Bronchial epithelial cell (primary cell): ENCODE data around the gene ATP6V0E2. TPM values are rescaled to one million over a fixed set of nuclear protein-coding genes. Genes with fewer than 3 reads are reported as not detected.
A peak's percentile ranks its signal among the peaks of the same experiment; 100 is the strongest.

Experiments used
- DNase-seq: peaks from one replicate; pipeline ENCODE4 v3.0.0-alpha.2; 2010; ENCODE audit warnings: low read depth
- FAIRE-seq: peaks from 2 replicates; lab custom pipeline; 2011; peaks lifted over from hg19 to GRCh38; lab: Jason Lieb, UNC
- H3K27me3 ChIP-seq: 2 replicates; pipeline ENCODE4 v1.5.1; 2011; ENCODE audit warnings: low read length; ENCODE audit not compliant: control insufficient read depth, insufficient read depth
- H3K36me3 ChIP-seq: 2 replicates; pipeline ENCODE4 v1.5.1; 2011; ENCODE audit warnings: low read length; ENCODE audit not compliant: control insufficient read depth, insufficient read depth
- H3K4me3 ChIP-seq: 2 replicates; pipeline ENCODE4 v1.5.1; 2011; ENCODE audit warnings: mild to moderate bottlenecking, low read depth, low read length, control low read depth
- total RNA-seq: library from RNA; depleted of rRNA; stranded (reverse); fragments of >200 nt; gene quantifications from 2 replicates; pipeline ENCODE4 v1.2.1, GENCODE V29; 2014
- TF ChIP-seq, protein P1 (sequence below): IDR thresholded peaks from 2 replicates; pipeline ENCODE4 v1.5.1; 2011; ENCODE audit warnings: mild to moderate bottlenecking, moderate library complexity, low read length, control low read depth, inconsistent platforms; ENCODE audit not compliant: insufficient read depth, severe bottlenecking

ATP6V0E2 gene
- total RNA-seq, 1 donor from 2014 or later: 1.6 TPM

DNA sequence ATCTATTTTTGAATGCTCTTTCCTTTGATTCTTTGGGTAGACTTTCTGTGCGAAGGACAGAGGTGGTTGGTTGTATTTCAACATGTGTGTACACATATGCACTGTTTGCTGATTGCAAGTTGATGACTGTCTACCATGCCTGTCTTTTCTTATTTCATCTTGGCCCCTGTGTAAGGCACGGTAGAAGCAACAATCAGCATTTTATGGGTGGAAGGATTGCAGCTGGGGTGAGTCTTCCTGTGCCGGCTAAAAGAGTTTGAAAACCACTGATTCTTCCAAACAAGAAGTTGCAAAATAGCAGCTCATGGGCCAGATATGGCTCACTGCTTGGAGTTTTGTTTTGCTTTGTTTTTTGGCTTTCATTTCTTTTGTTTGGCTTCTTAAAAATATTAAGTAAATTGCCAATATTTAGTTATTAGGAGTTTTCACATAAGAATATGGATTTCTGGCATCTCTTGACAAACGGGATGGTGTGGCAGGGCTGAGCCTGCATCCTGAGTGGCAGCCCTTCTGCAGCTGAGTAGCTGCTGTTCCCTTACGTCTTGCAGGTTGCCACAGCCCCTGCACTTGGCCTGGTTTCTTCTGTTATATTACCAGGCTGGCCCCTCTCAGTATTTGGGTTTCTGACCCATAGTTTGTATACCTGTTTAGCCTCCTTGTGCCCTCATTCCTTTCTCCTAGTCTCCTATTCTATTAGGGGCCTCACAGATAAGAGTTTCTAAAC is 28.4 kb upstream of the ATP6V0E2 start:
- DNase-seq (no peak), FAIRE-seq (no peak)
- H3K36me3 ChIP-seq: peaks cover 2% of the 10 kb centered on the region
- no peaks in the 10 kb centered on the region for H3K27me3 ChIP-seq
- TF ChIP-seq, protein P1, sequence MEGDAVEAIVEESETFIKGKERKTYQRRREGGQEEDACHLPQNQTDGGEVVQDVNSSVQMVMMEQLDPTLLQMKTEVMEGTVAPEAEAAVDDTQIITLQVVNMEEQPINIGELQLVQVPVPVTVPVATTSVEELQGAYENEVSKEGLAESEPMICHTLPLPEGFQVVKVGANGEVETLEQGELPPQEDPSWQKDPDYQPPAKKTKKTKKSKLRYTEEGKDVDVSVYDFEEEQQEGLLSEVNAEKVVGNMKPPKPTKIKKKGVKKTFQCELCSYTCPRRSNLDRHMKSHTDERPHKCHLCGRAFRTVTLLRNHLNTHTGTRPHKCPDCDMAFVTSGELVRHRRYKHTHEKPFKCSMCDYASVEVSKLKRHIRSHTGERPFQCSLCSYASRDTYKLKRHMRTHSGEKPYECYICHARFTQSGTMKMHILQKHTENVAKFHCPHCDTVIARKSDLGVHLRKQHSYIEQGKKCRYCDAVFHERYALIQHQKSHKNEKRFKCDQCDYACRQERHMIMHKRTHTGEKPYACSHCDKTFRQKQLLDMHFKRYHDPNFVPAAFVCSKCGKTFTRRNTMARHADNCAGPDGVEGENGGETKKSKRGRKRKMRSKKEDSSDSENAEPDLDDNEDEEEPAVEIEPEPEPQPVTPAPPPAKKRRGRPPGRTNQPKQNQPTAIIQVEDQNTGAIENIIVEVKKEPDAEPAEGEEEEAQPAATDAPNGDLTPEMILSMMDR: no peak
- H3K4me3 ChIP-seq: no peak overlapping the region

DNA sequence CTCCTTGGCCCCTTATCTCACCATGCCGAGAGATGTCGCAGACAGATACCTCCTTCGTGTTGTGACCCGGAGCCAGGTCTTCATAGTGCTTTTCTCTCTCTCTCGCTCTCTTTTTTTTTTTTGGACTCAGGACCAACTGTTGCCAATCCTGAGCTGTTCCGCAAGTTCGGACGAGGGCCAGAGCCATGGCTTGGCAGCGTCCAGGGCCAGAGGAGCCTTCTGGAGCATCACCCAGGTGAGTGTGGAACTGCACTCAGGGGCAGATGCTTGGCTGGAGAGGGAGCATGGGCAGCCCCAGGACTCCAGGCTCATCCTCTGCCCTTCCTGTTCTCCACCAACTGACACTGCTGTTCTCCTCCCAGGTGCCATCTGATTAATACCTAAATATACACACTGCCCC is 27.7 kb upstream of the ATP6V0E2 start:
- Histone ChIP-seq H3K4me3 (no peak overlapping the region), H3K27me3 (no peaks in the 10 kb centered on the region), H3K36me3 (peaks cover 2% of the 10 kb centered on the region)
- TF ChIP-seq, protein P1: no peak
- DNase-seq (no peak), FAIRE-seq (peak; percentile 75)

DNA sequence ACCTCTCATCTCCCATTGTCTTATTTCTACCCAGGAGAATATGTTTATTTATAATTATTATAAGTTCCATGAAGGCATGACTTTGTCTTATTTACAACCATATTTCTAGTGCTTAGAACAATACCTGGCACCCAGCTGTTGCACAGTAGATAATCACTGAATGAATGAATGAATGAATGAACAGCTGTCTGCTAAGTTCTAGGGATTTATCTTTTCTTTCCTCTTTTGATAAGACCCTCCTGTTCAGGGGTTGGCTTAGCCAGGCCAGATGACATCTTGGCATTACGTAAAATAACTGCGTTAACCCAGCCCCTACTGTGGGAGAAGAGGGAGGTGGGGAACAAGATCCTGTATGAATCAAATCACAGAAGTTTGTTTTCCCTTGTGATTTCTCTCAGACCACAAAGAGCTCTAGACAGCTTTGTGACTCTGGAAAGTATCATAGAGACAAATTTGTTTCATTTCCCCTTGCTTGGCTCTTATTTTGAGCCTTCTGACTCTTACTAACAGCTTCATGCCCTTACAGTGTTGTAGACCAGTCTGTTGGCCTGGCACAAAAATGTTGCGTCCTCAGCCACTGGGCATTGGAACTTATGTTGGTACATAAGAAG is 27.2 kb upstream of the ATP6V0E2 start:
- FAIRE-seq (no peak), DNase-seq (no peak)
- H3K27me3 ChIP-seq: no peaks in the 10 kb centered on the region
- no peak overlapping the region for H3K4me3 ChIP-seq
- TF ChIP-seq, protein P1: no peak
- H3K36me3 ChIP-seq: peaks cover 2% of the 10 kb centered on the region

DNA sequence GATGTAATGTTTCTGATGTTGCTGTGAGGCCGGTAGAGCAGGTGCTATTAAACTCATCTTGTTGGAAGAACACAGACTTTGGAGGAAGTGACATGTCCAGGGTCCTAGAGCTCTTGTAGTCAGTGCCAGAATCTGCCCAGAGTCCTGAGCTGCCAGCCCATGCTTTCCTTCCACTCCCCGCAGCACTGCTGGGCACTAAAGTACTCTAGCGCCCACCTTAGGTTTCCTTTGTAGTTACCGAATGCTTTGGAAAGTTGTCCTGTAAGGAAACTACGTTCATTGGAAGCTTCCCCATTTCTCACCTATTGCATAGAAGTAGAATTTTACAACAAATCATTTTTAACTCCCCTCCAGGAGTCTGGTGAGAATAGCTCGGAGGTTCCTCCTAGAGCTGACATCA is 24.6 kb upstream of the ATP6V0E2 start:
- Histone ChIP-seq H3K4me3 (no peak overlapping the region), H3K36me3 (peaks cover 2% of the 10 kb centered on the region), H3K27me3 (no peaks in the 10 kb centered on the region)
- TF ChIP-seq, protein P1: no peak
- DNase-seq: no peak
- no peak for FAIRE-seq

DNA sequence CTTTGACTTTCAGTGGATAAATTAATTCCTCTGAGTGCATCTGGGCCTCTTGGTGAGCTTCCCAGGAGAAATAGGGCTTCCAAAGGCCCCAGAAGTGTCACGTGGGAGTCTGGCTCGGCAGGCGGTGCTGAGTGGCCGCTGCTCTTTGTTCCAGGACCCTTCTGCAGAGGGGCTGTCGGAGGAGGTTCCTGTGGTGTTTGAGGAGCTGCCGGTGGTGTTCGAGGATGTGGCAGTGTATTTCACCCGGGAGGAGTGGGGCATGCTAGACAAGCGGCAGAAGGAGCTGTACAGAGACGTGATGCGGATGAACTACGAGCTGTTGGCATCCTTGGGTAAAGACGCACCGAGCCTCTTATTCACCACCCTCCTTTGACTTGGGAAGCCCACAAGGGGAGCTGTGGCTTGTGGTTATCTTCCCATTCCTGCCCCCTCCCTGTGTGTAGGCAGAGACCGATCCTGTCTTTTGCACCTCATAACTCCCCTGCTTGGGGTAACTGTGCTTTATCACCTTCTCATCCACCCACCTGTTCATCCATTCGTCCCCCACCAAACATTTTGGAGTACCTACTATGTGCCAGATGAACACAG is 23.7 kb upstream of the ATP6V0E2 start:
- Histone ChIP-seq H3K36me3 (peaks cover 2% of the 10 kb centered on the region), H3K27me3 (no peaks in the 10 kb centered on the region), H3K4me3 (no peak overlapping the region)
- DNase-seq (no peak), FAIRE-seq (no peak)
- TF ChIP-seq, protein P1: no peak
